ENCODE results near the gene OCRL. TPM values are rescaled to one million over a fixed set of nuclear protein-coding genes. Genes with fewer than 3 reads are reported as not detected.

Gene OCRL
- total RNA-seq, 1 donor = 24.2 TPM

- TF ChIP-seq CTCF (IDR thresholded peaks at IDR 0.05; ENCODE audit: insufficient read depth, low read length) = peak; percentile 73
- DNase-seq (ENCODE audit: low read depth) = peak; percentile 68
- no peak overlapping the region for H3K4me3 ChIP-seq (ENCODE audit: low read depth, low read length)
Measured at GRCh38 chrX:129606918-129607317, 66.9 kb downstream of the OCRL start.

- no peak for DNase-seq (ENCODE audit: low read depth)
- no peak overlapping the region for H3K4me3 ChIP-seq (ENCODE audit: low read depth, low read length)
- TF ChIP-seq CTCF (IDR thresholded peaks at IDR 0.05; ENCODE audit: insufficient read depth, low read length) = no peak
Measured at GRCh38 chrX:129608496-129608895, 68.4 kb downstream of the OCRL start.

- no peak overlapping the region for H3K4me3 ChIP-seq (ENCODE audit: low read depth, low read length)
- DNase-seq (ENCODE audit: low read depth) = no peak
- peak; percentile 19 for TF ChIP-seq CTCF (IDR thresholded peaks at IDR 0.05; ENCODE audit: insufficient read depth, low read length)
Measured at GRCh38 chrX:129609395-129609794, 69.3 kb downstream of the OCRL start.

- TF ChIP-seq CTCF (IDR thresholded peaks at IDR 0.05; ENCODE audit: insufficient read depth, low read length) = no peak
- no peak for DNase-seq (ENCODE audit: low read depth)
- H3K4me3 ChIP-seq (ENCODE audit: low read depth, low read length) = no peak overlapping the region
Measured at GRCh38 chrX:129612396-129612795, 72.3 kb downstream of the OCRL start.

- no peak for DNase-seq (ENCODE audit: low read depth)
- TF ChIP-seq CTCF (IDR thresholded peaks at IDR 0.05; ENCODE audit: insufficient read depth, low read length) = no peak
- H3K4me3 ChIP-seq (ENCODE audit: low read depth, low read length) = no peak overlapping the region
Measured at GRCh38 chrX:129613596-129613995, 73.5 kb downstream of the OCRL start.

GRCh38 chrX:129614481-129615255 is 74.6 kb downstream of the OCRL start:
- no peak for TF ChIP-seq CTCF (IDR thresholded peaks at IDR 0.05; ENCODE audit: insufficient read depth, low read length)
- DNase-seq (ENCODE audit: low read depth) = no peak
- no peak overlapping the region for H3K4me3 ChIP-seq (ENCODE audit: low read depth, low read length)

- TF ChIP-seq CTCF (IDR thresholded peaks at IDR 0.05; ENCODE audit: insufficient read depth, low read length) = no peak
- no peak for DNase-seq (ENCODE audit: low read depth)
- H3K4me3 ChIP-seq (ENCODE audit: low read depth, low read length) = no peak overlapping the region
Measured at GRCh38 chrX:129617420-129617819, 77.4 kb downstream of the OCRL start.
